SH-SY5Y (cell line): Measurements from ENCODE around the gene LDAH.

Experiments
- GATA2 ChIP-seq: IDR thresholded peaks from 2 replicates; pipeline ENCODE4 v1.6.1; 2011; ENCODE audit warnings: mild to moderate bottlenecking, low read depth, low read length
- GATA3 ChIP-seq: IDR thresholded peaks from 2 replicates; pipeline ENCODE4 v1.6.1; 2011; ENCODE audit warnings: low read depth, mild to moderate bottlenecking, low read length, moderate library complexity

GRCh38 chr2:20664071-20664390 lies 158.9 kb downstream of the LDAH start:
- TF ChIP-seq GATA3, result no peak
- TF ChIP-seq GATA2, result no peak
